MM.1S (cell line): ENCODE data around the gene DRD3.

Experiments
- CTCF ChIP-seq: fragments of 300-600 bp; sonication (generic); IDR thresholded peaks from 2 replicates; pipeline ENCODE4 v1.5.1; 2016; ENCODE audit warnings: antibody characterized with exemption, low read length, mixed read lengths
- EZH2 ChIP-seq: fragments of 300-600 bp; sonication (generic); optimal IDR thresholded peaks from 2 replicates; pipeline ENCODE3; 2017; ENCODE audit warnings: low read depth, mild to moderate bottlenecking, antibody characterized with exemption, low read length, mixed read lengths
- EZH2phosphoT487 ChIP-seq: fragments of 300-600 bp; sonication (generic); IDR thresholded peaks from 2 replicates; pipeline ENCODE4 v1.6.1; 2018; ENCODE audit warnings: antibody characterized with exemption, low read length

- TF ChIP-seq CTCF (no peak), EZH2 (no peak), EZH2phosphoT487 (no peak)
Measured at GRCh38 chr3:114128826-114129225, 50.0 kb downstream of the DRD3 start.
